Measurements from ENCODE around the gene HOMER1. TPM values are rescaled to one million over a fixed set of nuclear protein-coding genes. Genes with fewer than 3 reads are reported as not detected.

HOMER1 gene
- polyA plus RNA-seq, 1 donor from 2014 or later, result 30.6 TPM

DNA sequence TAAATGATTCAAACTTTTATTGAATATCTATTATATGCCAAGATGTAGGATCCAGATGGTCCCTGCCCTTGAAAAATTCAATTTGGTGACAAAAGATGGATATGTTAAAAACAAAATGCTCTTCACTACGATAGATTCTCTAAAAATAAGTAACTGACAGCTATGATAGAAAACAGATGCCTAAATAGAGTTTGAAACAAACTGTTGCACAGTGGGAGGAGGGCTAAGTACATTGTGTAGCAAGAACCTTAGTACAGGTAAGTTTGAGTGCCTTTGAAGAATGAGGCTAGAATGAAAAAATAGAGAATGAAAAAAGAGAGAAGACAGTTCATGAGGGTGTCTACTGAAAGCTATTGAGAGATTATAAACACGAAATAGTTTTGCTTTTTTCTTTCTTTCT is 54.3 kb downstream of the HOMER1 start:
- Histone ChIP-seq H3K27me3 (ENCODE audit: insufficient read depth, low read depth, low read length) (no peaks in the 10 kb centered on the region), H3F3A (ENCODE audit: insufficient read depth, low read length, poor library complexity, severe bottlenecking) (no peaks in the 10 kb centered on the region), H2AFZ (ENCODE audit: low read depth, low read length) (no peak overlapping the region), H3K79me2 (replicated peaks; ENCODE audit: insufficient read depth, low read length) (peaks cover 6% of the 10 kb centered on the region), H4K20me1 (ENCODE audit: insufficient read depth) (no peaks in the 10 kb centered on the region), H3K4me3 (ENCODE audit: low read length) (no peak overlapping the region), H3K36me3 (ENCODE audit: insufficient read depth, low read length) (no peaks in the 10 kb centered on the region), H3K9ac (ENCODE audit: low read length) (no peak overlapping the region), H3K9me3 (ENCODE audit: low read length) (no peaks in the 10 kb centered on the region), H3K9me2 (ENCODE audit: insufficient read depth, low read length) (no peaks in the 10 kb centered on the region), H3K4me2 (ENCODE audit: low read length) (no peak overlapping the region), H3K27ac (ENCODE audit: low read length) (no peak overlapping the region)
- TF ChIP-seq RAD21 (conservative IDR thresholded peaks at IDR 0.05) (no peak), SMC3 (conservative IDR thresholded peaks at IDR 0.05; ENCODE audit: poor library complexity) (no peak), MXI1 (conservative IDR thresholded peaks at IDR 0.05; ENCODE audit: poor library complexity, severe bottlenecking) (no peak)
- TF ChIP-seq, protein P1, sequence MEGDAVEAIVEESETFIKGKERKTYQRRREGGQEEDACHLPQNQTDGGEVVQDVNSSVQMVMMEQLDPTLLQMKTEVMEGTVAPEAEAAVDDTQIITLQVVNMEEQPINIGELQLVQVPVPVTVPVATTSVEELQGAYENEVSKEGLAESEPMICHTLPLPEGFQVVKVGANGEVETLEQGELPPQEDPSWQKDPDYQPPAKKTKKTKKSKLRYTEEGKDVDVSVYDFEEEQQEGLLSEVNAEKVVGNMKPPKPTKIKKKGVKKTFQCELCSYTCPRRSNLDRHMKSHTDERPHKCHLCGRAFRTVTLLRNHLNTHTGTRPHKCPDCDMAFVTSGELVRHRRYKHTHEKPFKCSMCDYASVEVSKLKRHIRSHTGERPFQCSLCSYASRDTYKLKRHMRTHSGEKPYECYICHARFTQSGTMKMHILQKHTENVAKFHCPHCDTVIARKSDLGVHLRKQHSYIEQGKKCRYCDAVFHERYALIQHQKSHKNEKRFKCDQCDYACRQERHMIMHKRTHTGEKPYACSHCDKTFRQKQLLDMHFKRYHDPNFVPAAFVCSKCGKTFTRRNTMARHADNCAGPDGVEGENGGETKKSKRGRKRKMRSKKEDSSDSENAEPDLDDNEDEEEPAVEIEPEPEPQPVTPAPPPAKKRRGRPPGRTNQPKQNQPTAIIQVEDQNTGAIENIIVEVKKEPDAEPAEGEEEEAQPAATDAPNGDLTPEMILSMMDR (IDR thresholded peaks at IDR 0.05; ENCODE audit: poor library complexity, severe bottlenecking), result no peak

DNA sequence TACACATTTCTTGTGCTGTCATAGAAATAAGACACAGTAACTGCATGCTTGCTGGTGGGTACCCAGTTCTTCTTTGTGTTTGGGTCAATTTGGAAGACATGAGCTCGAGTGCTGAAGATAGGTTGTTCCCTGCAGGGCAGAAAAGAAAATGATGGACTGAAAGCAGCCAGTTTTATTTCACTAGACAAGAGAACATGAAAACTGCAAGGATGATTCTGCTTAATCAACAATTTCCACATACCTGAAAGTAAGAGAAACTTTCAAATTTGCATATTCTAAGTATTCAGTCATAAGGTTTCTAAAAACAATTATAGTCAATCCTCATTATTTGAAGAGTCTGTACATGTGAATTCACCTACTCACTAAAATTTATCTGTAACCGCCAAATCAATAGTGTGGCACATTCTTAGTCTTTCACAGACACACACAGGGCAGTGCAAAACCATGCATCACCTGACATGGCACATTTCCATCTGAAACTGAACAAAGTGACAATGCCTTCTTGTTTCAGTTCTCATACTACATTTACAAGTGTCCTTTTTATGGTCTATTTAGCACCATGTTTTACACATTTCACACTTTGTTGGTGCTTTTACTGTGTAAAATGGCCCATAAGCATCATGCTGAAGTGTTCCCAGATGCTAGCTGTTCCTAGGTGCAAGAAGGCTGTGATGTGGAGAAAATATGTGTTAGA is 56.9 kb downstream of the HOMER1 start:
- no peaks in the 10 kb centered on the region for H3K36me3 ChIP-seq (ENCODE audit: insufficient read depth, low read length)
- H3K9ac ChIP-seq (ENCODE audit: low read length), result no peak overlapping the region
- no peak overlapping the region for H2AFZ ChIP-seq (ENCODE audit: low read depth, low read length)
- no peak overlapping the region for H3K27ac ChIP-seq (ENCODE audit: low read length)
- no peaks in the 10 kb centered on the region for H3K9me3 ChIP-seq (ENCODE audit: low read length)
- H3K79me2 ChIP-seq (replicated peaks; ENCODE audit: insufficient read depth, low read length), result no peaks in the 10 kb centered on the region
- H3K4me2 ChIP-seq (ENCODE audit: low read length), result no peak overlapping the region
- H3F3A ChIP-seq (ENCODE audit: insufficient read depth, low read length, poor library complexity, severe bottlenecking), result no peaks in the 10 kb centered on the region
- no peak overlapping the region for H3K4me3 ChIP-seq (ENCODE audit: low read length)
- no peaks in the 10 kb centered on the region for H4K20me1 ChIP-seq (ENCODE audit: insufficient read depth)
- H3K9me2 ChIP-seq (ENCODE audit: insufficient read depth, low read length), result no peaks in the 10 kb centered on the region
- no peaks in the 10 kb centered on the region for H3K27me3 ChIP-seq (ENCODE audit: insufficient read depth, low read depth, low read length)
- TF ChIP-seq REST (IDR thresholded peaks at IDR 0.05; ENCODE audit: borderline replicate concordance) (no peak), EZH2 (IDR thresholded peaks at IDR 0.05; ENCODE audit: borderline replicate concordance, insufficient read depth, low read length, poor library complexity, severe bottlenecking) (no peak), POLR2AphosphoS5 (IDR thresholded peaks at IDR 0.05) (no peak), MXI1 (conservative IDR thresholded peaks at IDR 0.05; ENCODE audit: poor library complexity, severe bottlenecking) (no peak), EP300 (conservative IDR thresholded peaks at IDR 0.05; ENCODE audit: poor library complexity, severe bottlenecking) (no peak), TAF1 (IDR thresholded peaks at IDR 0.05; ENCODE audit: low read depth) (no peak), SMC3 (conservative IDR thresholded peaks at IDR 0.05; ENCODE audit: poor library complexity) (no peak)
- TF ChIP-seq, protein P1 (IDR thresholded peaks at IDR 0.05; ENCODE audit: poor library complexity, severe bottlenecking), result no peak

All from neural cell (in vitro differentiated cells).